ENCODE results near the gene BCL2. TPM values are rescaled to one million over a fixed set of nuclear protein-coding genes. Genes with fewer than 3 reads are reported as not detected.

The BCL2 gene
- total RNA-seq, 1 donor from 2014 or later: 1.3 TPM

GRCh38 chr18:63288311-63288710 is 31.3 kb downstream of the BCL2 start:
- DNase-seq (ENCODE audit: low read depth in 2 of 2): no peak

- DNase-seq (ENCODE audit: low read depth in 2 of 2): no peak
Observed at GRCh38 chr18:63287691-63288220, 31.8 kb downstream of the BCL2 start.

- DNase-seq (ENCODE audit: low read depth in 2 of 2): no peak
Observed at GRCh38 chr18:63286926-63287325, 32.6 kb downstream of the BCL2 start.

GRCh38 chr18:63284827-63285733 is 34.5 kb downstream of the BCL2 start:
- DNase-seq (ENCODE audit: low read depth in 2 of 2): no peak

GRCh38 chr18:63284173-63284799 is 35.3 kb downstream of the BCL2 start:
- no peak for DNase-seq (ENCODE audit: low read depth in 2 of 2)

GRCh38 chr18:63283305-63284094 is 36.1 kb downstream of the BCL2 start:
- DNase-seq (ENCODE audit: low read depth in 2 of 2): no peak

GRCh38 chr18:63282793-63283192 is 36.8 kb downstream of the BCL2 start:
- no peak for DNase-seq (ENCODE audit: low read depth in 2 of 2)

- DNase-seq (ENCODE audit: low read depth in 2 of 2): no peak
Observed at GRCh38 chr18:63273222-63273927, 46.2 kb downstream of the BCL2 start.

GRCh38 chr18:63272638-63273037 is 46.9 kb downstream of the BCL2 start:
- DNase-seq (ENCODE audit: low read depth in 2 of 2): no peak

- DNase-seq (ENCODE audit: low read depth in 2 of 2): no peak
Observed at GRCh38 chr18:63271881-63272299, 47.7 kb downstream of the BCL2 start.

GRCh38 chr18:63271148-63271547 is 48.4 kb downstream of the BCL2 start:
- no peak for DNase-seq (ENCODE audit: low read depth in 2 of 2)

GRCh38 chr18:63267975-63268721 is 51.4 kb downstream of the BCL2 start:
- DNase-seq (ENCODE audit: low read depth in 2 of 2): no peak

GRCh38 chr18:63266888-63267790 is 52.4 kb downstream of the BCL2 start:
- DNase-seq (ENCODE audit: low read depth in 2 of 2): no peak

- no peak for DNase-seq (ENCODE audit: low read depth in 2 of 2)
Observed at GRCh38 chr18:63265326-63265725, 54.2 kb downstream of the BCL2 start.

- no peak for DNase-seq (ENCODE audit: low read depth in 2 of 2)
Observed at GRCh38 chr18:63264871-63265270, 54.7 kb downstream of the BCL2 start.

- DNase-seq (ENCODE audit: low read depth in 2 of 2): no peak
Observed at GRCh38 chr18:63263444-63263843, 56.1 kb downstream of the BCL2 start.

GRCh38 chr18:63262369-63263335 is 56.9 kb downstream of the BCL2 start:
- no peak for DNase-seq (ENCODE audit: low read depth in 2 of 2)

GRCh38 chr18:63261029-63261428 is 58.5 kb downstream of the BCL2 start:
- DNase-seq (ENCODE audit: low read depth in 2 of 2): no peak

Data from dermis microvascular lymphatic vessel endothelial cell (primary cell).